Measurements from ENCODE around the gene NOTUM.
"Not testable (repeated sequence)": the region's sequence is repeated elsewhere in the genome, so short reads cannot be mapped to it uniquely, and the experiment has no call there.

Gene NOTUM

GRCh38 chr17:81923302-81924260 is 37.4 kb downstream of the NOTUM start:
- DNase-seq (ENCODE audit: low read depth in 2 of 2) = no peak

DNA sequence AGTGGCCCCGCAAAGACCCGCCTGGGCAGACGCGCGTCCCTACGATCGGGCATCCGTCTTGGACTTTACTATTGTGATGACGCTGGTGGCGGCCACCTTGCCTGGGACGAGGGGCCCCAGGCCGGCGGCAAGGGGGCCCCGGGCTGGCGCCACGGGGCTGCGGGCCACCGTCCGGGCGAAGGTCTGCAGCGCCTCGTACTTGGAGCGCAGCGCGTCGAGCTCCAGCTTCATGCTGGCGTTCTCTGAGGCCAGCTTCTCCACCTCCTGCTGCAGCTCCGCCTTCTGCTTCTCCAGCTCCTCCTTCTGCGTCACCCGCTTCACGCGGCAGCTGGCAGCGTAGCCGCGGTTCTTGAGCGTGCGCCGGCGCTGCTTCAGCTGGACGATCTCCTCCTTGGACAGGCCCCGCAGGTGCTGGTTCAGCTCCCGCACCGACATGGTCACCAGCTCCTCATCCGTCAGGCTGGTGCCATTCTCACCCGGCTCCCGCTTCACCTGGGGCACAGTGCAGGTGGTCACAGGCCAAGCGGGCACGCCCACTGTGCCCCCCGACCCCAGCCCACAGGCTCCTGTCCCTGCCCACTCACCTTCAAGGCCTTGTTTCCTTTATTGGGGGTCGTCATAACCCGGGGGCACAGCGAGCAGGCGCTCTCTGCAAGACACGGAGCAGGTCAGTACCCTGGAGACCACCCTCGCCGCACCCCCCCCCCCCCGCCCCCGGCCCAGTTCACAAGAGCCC is 38.3 kb downstream of the NOTUM start:
- no peak for DNase-seq (ENCODE audit: low read depth in 2 of 2)

DNA sequence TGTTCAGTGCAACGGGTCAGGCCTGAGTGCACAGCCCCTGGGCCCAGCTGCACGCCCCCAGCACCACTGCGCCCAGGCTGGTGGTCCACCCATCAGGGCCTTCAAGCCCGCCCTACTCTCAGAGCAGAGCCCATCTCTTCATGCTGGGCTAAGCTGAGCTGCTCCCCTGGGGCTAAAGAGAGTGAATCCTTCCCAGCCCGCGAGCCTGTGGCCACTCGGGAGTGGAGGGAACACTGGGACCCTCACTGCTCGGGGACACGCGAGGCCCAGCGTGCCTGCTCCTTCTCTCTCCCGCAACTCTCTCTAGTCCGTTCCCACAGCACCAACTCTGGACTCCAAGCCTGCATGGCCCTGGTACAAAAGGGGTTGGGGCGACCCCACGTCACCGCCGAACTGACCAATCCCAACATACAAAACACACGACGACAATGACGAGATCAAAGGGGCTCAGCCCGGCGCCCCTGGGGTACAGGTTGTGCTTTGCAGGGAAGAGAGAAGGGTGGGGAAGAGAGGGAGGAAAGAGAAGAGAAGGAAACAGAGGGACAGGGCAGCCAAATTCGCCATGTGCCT is 38.9 kb downstream of the NOTUM start:
- no peak for DNase-seq (ENCODE audit: low read depth in 2 of 2)

- DNase-seq (ENCODE audit: low read depth in 2 of 2) = no peak
Measured at GRCh38 chr17:81921537-81921862, 39.5 kb downstream of the NOTUM start.

DNA sequence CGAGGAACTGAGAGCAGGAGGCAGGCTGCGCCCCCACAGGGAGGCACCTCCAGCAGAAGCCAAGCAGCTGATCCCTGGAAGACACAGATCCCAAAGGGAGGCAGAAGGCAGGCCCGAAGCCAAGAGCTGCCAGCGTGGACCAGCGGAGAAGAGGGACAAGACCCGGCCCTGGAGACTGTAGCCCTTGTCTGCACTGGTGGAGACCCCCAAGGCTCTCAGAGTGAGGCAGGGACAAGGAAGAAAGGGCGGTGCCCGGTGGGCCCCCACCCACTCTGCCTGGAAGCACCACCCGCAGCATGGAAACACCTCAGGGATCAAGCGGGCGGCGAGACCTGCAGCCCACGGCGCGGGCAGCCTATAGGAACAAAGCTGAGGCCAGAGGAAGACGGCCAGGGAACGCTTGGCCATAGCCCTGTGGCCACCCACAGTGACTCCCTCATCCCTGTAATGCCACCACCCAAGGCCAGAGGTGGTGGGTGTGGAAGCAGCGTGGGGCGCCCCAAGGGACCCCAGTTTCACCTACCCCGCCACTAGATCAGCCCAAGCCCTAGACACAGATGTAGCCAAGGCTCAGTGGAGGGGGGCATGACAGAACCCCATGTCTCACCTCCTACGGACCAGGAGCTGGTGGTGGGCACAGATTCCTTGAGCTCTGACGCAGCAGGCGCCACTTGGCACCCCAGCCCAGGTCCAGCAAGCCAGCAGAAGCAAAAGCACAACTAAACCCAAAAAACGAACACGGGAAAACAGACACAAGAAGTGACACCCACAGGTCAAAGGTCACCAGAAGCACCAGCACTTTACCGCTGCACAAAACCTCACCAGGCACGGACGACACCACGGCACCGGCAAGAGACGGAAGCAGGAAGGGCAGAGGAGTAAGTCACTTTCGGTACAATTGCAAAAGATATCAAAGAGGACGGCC is 40.1 kb downstream of the NOTUM start:
- no peak for DNase-seq (ENCODE audit: low read depth in 2 of 2)

DNA sequence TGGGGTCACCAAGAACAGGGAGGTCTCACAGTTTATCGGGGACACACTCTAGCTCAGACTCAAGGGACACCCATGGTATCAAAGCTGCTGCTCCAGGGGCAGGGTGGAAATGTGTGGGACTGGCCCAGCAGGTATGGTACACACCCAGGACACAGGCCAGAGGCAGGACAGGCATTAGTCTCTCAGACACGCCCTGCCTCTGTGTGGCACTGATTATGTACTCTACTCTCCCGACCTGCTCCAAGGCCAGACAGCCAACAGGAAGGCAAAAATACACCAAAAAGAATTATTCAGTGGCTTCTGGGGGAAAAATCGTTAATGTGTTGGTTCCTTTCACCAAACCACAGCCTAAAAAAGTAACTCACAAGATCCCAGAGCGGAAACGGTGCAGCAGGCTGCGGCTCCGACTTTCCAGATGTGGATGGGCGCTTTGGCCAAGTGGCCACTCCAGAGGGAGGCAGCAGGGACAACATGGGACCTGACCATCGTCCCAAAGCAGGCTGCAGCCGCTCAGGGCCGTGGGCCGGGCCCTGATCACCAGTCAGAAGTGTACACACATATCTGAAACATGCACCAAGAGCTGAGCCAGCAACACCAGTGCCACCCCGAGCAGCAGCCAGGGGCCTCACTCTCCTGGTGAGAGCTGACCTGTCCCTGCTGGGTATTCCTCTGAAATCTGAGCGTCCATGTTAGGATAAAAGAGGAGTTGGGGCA is 42.0 kb downstream of the NOTUM start:
- no peak for DNase-seq (ENCODE audit: low read depth in 2 of 2)

DNA sequence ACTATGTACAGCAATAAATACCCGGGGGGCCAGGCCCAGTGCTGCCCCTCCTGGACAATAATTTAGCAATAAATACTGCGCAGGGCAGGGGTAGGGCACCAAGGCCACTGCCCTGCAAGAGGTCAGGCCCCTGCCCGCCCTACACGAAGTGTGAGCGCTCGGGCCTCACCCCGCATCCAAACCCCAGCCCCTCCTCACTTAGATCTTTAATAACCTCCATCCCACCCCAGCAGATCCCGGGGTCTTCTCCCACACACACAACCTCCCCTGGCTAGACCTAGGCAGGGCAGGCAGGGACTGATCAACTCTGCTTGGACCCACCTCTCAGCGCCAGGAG is 42.7 kb downstream of the NOTUM start:
- not testable (repeated sequence) for DNase-seq (ENCODE audit: low read depth in 2 of 2)

GRCh38 chr17:81917565-81918332 is 43.2 kb downstream of the NOTUM start, which contains the start of gene SIRT7:
Gene SIRT7, minus strand, starts transcription at chr17:81918176. Its CDS starts 45 bp downstream, at chr17:81918131.
- DNase-seq (ENCODE audit: low read depth in 2 of 2) = peak; percentile 69

GRCh38 chr17:81916234-81917001 is 44.6 kb downstream of the NOTUM start:
- DNase-seq (ENCODE audit: low read depth in 2 of 2) = no peak

GRCh38 chr17:81915331-81915730 is 45.7 kb downstream of the NOTUM start:
- no peak for DNase-seq (ENCODE audit: low read depth in 2 of 2)

DNA sequence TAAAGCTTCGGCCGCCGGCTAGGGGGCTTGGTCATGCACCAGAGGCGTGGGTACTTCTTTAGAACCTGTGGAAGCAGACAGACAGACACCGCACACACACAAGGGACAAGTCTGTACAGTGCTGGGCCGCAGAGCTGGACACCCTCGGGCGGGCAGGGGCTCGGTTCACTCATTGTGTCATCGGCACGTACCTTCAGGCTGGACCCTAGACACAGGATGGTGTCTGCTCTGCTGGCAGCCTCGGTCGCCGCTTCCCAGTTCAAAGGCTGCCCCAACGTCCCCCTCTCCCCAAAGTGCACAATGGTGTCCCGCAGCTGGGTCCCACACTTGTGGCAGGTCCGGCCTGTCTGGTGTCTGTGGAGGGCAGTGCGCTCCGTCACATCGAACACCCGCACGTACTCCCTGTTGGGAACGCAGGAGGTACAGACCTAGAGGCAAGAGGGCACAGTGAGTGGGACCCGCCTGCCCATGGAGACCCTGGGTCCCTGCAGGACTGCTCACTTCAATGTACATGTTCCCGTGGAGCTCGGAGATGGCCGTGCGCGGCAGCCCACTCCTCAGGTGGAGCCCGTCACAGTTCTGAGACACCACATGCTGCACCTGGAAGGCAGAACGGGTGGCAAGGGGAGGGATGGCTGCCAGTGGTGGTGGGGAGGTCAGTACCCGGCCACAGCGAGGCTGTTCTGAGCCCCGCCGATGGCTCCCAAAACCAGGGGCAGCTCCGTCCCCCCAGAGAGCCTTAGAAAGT is 46.7 kb downstream of the NOTUM start:
- no peak for DNase-seq (ENCODE audit: low read depth in 2 of 2)

DNA sequence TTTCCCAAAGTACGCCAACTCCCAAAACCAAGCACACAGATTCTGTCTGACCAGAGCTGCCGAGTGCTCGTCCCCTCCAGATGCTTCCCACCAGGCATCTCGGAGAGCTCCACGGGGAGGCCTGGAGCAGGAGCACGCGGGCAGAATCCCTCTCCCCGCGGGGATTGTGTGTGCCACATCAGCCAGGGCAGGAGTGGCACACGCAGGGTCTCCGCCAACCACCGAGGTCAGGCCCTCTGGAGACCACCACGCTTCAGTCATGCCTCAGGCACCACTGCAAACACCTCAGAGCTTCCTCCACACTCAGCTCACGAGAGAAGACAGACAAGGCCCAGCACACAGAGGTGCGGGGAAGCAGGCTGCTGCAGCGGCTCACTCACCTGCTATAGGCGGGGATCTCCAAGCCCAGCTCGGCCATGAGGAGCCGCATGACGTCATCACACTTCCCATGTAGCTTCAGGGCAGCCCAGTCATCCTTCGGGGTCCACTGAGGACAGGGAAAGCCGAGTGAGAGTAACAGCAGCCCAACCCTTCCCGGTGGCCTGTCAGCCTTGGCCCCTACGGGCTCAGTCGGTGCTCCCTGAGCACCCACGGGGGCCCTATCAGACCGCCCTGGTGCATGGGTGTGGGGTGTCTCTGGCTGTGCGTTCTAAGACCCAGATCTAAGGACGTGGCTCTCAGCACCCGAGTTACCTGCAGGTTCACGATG is 47.4 kb downstream of the NOTUM start:
- DNase-seq (ENCODE audit: low read depth in 2 of 2) = no peak

DNA sequence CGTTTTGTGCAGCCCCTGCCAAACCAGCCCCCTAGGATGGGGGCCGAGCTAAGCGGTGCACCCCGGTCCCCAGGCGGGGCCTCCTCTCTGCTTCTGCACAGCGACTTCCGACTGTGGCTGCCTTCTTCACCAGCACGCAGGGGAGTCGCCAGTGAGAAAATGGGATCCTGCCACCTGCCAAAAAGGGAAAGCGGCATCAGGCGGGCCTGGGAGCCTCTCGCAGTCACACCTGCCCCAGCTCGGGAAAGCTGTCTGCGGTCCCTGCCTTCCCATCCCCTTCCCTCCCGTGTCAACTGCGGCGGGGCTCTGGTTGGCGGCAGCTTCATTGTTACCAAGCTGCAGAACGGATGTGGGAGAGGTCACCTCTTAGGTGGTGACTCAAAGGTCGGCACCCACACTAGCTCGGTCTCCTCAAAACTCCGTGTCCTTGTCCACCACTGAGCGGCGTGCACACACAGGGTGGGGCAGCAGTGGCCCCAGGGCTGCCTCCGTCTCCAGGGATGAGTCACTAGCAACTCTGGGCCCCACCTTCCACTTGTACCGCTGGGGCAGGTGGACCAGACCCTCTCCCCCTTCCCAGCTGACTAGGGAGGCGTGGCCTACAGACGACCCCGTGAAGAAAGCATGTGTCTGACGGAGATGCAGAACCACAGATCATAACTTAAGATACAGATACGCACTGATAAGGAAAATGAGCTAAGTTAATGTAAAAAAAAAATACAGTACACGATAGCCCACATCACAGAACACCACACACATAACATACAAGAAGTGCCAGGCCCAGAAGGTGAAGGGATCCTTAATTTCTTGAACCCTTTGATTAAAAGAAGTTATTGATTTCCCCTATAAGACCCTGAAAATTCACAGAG is 48.3 kb downstream of the NOTUM start:
- DNase-seq (ENCODE audit: low read depth in 2 of 2) = no peak

- DNase-seq (ENCODE audit: low read depth in 2 of 2) = no peak
Measured at GRCh38 chr17:81911969-81912368, 49.0 kb downstream of the NOTUM start.

GRCh38 chr17:81911277-81911961 is 49.6 kb downstream of the NOTUM start, which contains the start of gene PCYT2:
Gene PCYT2, minus strand, starts transcription at chr17:81911399. Its CDS starts 44 bp downstream, at chr17:81911355.
- peak; percentile 88 to 90 for DNase-seq (ENCODE audit: low read depth in 2 of 2)

DNA sequence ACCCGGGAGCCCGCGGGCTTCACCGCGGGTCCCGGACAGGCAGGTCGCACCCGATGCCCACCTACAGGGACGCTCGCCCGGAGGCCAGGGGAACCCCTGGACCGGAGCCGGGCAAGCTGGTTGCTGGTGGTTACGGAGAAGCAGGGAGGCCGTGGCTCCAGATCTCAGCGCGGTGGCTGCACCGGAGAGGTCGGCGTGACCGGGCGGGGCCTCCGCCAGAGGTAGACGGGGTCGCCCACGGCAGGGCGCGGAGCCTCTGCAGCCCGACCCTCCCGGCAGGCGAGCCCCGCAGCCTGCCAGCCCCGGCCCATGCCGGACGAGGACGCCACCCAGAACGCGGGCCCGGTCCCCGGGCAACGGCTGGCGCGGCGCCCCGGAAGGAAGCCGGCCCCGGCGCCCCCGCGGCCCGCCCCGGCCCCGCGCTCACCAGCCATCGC is 50.1 kb downstream of the NOTUM start:
- no peak for DNase-seq (ENCODE audit: low read depth in 2 of 2)

Data from stimulated activated CD8-positive, alpha-beta memory T cell treated with anti-CD3 and anti-CD28 coated beads, Interleukin-2, amount 100 ng/mL, for 48 hours (primary cell).